GM19043 (cell line): ENCODE data around the gene COLEC12.

Experiments used
- ATAC-seq: cut with Tn5 transposase; IDR thresholded peaks from one replicate; pipeline ENCODE4 v1.9.1; 2021; ENCODE audit warnings: low read depth; ENCODE audit not compliant: unreplicated experiment

Gene COLEC12

DNA sequence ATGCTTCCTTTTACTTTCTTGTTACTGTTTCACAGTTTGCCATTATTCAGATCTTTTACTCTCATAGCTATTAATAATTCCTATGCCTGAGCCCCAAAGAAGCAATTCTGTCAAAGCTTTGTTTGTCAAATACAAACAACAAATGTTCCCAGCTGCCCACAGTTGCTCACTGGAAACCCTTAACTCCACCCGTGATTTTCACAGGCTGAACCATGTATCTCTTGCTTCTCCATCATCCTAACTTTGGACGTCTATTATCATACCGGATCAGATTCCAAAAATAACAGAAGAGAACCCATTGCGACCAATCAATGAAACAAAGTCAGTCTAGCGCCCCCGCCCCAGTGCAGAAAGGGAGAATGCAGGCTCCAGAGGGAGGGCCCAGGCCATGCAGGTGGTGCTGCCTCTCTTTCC is 24.2 kb downstream of the COLEC12 start:
- no peak for ATAC-seq

DNA sequence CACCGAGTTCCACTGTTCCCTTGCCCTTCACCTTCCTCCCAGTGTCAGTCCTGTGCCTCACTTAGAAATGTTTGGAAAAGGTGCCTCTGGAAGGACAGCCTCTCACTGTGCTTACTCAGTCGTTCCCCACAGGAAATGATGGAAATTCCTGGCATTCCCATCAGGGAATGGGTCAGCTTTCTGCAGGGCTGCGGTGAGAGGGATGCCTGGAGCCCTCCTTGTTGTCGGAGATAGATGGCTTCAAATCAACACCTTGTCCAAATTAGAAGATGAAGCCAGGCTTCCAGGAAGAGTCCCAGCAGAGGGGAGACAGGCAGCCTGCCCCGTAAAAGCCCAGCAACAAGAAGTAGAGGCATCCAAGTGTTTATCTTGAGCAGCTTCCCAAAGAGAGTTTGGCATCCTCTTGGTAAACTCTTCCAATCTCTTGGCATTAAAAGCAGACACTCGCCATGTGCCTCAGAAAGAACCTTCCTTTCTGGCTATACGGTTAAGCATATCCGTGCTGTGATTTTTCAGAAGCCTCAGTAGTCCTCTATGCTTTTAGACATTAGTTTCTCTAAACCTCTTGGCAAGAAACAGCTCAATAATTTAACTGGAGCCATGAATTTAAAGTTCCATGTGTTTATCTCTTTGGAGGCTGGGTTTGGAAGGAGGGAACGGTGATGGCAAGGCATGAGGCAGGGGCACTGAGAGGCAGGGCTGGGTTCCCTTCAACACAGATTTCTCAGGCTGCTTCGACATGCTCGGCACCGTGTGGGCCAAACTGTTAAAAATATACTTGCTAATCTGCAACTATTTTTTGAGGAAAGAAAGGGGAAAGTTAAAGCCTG is 25.1 kb downstream of the COLEC12 start:
- no peak for ATAC-seq

DNA sequence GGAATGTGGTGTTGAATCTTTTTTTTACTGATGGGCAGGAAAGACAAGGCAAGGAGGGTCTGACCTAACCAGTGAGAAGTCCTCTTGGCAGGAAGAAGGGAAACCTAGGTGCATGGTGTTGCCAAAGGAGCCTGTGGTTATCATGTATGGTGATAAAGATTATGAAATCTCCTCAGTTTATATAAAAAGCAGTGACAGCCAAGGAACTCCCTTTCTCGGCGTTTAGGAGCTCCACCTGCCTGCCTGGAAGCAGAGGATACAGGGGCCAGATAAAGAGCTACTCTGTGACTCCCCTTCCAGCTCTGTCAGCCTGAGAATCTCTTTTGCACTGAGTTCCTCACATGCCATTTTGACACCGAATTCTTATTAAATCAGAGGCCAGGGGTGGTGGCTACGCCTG is 26.1 kb downstream of the COLEC12 start:
- ATAC-seq: no peak

DNA sequence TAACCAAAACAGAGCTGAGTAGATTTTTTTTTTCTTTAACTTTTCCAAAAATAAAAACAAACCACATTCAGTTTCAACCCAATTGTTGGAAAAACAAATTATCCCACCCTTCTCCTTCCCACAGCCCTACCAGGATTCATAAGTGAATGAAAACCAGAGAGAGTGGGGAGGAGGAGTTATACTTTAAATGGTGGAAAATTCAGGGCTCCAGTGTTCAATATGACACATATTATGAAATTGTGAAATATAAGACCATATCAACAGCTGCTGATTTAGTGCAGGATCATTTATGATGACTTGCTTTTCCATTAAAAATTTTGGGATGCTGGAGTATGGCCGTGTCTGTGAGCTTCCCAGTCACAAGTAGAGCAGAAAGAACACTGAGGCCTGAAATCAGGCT is 26.7 kb downstream of the COLEC12 start:
- no peak for ATAC-seq

DNA sequence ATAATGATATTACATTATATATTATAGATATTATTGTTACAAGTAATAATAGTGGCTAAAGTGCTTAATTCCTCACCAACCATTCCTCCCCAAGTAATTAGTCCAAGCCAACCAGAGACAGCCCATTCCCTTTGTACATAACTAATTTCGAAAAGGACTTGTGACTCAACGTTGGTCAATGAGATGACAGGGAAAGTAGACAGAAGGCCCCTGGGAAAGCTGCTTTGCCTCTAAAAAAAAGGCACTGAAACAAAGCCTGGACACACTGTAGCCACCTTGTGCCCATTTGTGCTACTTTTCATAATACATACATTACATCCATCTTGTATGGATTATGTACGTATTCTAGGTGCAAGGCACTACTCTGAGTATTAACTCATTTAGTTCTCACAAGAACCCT is 28.8 kb downstream of the COLEC12 start:
- ATAC-seq: no peak

DNA sequence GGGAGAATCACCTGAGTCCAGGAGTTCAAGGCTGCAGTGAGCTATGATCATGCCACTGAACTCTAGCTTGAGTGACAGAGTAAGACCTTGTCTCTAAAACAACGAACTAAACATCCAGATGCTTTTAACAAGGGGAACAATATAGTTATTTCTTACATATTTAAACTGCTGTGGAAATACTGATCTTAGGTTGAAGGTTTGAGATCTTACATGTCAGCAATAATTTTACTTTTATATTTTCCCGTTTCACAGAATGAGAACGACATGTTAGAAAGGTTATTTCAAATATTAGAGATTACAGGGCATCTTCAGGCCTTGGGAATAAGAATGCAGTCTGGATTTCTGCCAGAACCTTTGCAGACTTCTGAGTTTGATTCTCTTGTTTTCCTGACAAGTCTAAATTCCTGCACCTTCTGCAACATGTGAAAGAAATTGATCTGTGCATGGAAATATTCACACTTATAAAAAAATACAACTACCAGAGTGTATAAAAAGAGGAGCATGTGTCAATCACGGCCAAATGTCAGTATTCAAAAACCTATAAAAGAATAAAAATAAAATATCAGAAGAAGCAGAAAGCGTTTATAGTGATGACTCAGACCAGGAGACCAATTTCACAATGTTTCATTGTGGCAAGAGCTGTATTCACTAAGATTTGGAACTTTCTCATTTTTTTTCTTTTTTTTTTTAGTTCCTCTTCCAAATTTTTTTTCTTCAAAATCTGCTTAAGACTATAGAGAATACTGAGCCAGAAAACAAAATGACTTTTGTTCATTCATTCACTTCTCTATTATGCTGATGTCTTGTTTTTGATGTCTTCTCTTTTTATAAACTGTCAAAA is 29.6 kb downstream of the COLEC12 start:
- ATAC-seq: no peak

DNA sequence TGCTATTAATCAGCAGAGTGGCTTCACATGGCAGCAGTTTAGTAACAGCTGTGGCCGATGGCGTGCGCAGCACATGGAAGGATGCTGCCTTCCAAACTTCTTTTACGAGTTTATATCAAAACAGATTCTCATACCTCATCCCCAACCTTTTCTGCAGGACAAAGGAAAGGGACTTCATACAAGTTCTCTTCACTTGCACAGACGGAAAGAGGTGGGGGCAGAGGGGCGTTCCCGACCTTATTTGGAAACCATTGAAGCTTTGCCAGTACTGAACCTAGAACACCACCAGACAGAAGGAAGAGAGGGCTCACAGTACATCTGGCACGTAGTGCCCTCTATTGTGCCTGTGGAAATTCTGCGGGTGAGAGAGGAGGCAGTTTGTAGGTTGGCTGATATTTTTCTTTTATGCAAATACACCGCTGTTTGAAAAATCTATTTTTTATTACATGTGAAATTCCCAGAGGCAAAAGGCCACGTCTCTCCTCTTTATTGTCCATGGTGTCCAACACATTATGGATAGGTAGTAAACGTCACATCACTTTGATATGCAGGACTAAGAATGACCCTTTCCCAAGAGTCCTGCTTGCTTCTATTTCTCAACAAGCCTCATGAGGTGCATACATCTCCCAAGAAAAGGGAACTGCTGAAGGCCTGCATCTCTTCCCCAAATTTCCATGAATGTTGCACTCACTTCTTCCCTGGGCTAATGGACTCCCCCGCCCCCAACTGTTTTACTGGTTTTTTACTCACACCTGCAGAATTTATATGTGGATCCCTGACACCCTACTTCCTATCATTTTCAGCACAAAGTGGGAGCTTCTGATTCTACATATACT is 31.3 kb downstream of the COLEC12 start:
- ATAC-seq: no peak

DNA sequence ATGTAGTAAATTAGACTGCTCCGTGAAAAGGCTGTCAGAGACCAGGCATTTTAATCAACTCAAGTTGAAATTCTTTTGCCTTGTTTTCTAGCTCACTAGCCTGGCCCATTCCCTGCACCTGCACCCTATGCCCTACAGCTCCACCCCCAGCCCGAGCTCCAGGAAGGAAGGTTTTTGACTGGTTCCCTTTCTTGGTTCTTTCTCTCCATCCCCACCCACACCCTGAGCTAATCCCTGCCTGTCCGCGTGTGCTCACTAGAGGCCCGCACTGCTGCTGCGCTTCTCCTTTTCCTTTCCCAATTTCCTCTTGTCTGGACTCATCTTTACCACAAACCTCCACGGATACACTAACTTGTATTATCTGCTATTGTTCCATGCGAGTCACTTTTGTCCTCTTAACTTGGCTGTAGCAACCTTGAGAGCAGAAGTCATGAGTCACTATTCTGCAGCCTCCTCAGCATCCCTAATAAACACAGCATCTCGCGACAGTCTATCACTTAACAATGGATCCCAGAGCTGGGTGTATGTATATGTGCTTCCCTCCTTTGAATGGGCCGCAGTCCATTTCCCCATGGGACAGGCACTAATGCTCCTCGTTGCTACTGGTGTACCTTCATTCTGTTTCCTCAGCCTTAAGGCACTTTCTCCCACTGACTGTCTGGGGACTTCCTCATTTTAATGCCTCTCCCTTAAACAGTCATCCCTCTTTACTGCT is 36.5 kb downstream of the COLEC12 start:
- ATAC-seq: no peak

DNA sequence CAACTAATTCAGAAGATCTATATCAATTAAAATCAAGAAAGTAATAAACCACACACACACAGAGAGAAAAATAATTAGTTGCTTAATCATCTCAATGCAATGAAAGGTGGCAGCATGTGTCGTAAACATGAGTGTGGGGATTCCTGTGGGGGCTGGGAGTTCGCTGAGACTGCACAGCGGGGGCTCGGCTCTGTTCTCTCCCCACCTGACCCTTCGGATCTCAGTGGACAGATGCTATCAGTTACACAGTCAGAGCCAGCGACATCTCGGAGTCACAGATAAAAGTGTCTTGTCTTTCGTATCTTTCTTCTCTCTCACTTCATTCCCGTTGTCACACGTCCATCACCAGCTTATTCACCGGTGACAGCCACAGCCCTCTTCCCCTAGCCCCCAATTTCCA is 37.1 kb downstream of the COLEC12 start:
- ATAC-seq: no peak

DNA sequence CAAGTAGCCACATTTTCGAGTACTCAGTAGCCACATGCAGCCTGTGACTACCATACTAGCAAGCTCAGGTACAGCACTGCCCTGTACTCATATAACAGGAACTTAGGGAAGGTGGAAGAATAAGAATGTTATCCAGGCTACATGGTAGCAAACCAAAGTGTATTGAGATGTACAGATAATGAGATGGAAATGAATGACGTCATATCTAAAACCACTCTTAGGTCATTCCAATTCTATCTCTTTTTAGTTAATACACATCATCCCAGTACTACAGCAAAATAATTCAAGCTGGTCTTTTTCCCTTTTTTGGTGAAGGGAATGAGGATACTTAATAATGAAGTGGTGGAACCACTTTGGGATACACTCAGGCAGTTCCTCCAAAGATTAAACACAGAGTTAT is 38.7 kb downstream of the COLEC12 start:
- ATAC-seq: no peak

DNA sequence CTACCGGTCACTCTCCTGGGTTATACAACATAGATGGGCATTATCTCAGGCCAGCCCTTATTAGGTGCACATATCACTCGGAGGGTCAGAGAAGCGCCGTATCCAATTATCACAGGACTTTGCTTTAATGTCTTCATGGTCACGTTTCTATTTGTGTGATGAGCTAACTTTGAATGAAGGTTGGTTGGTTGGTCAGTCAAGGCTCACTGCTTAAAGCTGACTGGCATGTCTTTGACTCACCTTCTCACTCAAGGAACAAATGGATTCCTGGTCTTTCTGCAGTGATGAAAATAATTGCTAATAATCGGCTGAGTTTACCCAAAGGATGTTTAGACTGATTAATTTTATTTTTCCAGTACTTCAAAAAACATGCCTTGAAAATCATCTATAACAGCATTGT is 39.7 kb downstream of the COLEC12 start:
- no peak for ATAC-seq

DNA sequence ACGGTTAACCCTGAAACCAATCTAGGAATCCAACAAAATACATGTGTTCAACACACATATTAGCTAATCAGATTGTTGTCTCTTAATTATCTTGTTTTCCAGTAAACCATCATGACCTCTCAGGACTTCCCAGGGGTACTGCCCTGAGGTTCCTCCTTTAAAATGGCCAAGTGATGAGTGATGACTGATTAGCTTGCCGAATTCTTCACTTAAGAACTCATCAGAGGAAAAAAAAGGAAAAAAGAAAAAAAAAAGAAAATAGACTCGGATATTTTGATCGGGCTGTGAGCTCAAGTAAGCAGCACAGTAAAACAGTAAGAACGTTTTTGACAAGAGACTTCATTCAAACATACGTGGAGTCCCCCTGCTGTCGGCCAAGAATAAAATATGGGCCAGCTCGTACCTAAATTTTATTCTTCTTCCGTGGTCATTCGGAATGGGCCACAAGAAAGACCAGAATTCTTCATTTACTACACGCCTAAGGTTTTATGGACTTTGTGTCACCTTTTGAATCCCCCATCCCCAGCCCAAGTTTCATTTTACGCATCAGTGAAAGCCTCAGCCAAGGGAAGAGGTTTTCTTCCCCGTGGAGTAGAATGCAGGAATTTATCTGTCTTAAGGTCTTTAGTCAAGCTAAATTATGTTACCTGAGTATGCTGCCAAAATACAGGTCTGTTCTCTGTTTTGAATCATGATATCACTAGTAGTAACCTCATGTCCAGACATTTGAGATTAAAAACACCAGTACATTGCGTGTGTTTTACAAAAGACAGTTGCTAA is 40.5 kb downstream of the COLEC12 start:
- ATAC-seq: no peak

DNA sequence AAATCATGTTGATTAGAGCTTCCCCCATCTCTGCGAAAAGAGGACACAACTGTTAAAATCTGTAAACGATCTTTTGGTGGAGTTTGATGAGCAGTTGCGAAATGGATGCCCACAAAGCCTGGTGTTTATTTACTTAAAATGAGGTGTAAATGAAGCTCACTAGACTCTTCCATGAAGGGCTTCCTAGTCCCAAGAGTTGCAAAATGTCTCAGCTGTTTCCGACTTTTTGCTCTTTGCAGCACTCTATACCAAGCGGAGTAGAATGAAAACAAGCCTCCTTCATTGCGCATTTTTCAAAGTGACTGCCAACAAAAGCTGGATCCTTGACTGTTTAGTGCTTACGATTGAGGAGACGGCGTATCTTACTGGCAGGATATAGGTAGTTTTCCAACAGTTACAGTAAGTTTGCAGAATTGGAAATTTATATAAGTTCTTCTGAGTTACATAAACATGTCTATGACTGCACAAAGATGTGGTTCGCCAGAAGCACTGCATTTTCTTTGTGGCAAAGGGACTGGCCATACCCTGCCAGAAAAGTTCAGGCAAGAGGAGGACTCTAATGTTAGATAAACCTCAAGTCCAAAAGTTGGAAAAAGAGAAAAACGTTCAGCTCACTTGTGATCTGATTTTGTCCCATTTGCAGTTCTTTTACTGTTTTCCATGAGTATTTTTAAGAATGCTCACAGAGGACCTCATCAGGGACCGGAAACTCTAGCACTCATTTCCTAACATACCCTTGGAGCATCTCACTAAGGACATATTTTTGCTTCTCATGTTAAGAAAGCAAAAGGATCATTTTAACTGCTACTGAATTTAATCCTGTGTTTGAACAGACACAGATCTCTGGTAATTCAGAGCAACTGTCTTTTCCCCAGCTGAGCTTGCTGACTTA is 42.7 kb downstream of the COLEC12 start:
- ATAC-seq: no peak

DNA sequence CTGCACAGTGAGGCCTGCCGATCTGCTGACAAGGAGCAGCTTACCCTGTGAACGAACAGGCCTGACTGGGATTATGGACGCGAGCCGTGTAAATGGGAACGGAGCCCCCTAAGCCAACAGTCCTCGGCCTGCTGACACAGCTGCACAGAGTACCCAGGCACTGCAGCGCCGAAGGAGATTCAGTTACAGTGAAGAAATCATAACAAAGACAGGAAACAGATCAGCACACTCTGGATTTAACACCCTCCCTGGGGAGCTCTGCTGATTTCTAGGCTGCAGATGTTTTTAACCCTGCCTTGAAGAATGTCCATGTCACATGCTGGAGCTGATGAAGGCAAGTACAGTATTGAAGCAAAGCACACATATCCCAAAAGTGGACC is 43.4 kb downstream of the COLEC12 start:
- ATAC-seq: no peak

DNA sequence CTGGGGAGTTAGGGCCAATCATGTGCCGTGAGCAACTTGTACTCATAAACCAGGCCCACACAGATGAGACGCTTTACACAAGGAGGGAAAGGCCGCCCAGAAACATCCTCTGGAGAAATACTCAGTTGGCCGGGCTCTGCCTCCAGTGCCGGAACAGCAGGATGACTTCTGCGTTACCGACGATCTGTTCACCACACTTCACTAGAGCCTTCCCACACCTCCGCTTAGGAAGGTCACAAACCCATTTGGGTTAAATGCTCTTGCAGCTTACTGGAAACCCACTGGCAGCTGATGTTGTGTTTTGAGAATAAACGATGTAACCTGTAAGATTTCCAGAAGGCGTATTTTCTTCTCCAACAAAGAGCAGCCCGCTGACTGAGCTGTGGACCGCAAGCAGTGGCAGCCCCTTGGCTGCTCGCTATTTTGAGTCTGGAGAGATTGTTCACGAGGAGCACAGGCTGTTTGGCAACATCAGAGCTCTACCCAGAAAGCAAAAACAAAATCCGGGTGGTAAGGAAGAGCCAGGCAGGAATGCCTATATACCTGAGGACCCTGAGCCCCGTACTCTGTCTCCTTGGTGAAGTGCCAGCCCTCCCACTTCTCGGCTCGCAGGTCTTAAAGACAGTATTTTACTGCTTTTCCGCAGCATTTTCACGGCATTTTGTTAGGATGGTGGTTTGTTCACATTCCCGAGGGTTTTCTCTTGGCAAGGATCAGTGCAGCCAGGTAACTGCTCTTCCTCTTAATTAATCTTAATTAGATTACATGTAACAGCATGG is 44.0 kb downstream of the COLEC12 start:
- ATAC-seq: no peak

DNA sequence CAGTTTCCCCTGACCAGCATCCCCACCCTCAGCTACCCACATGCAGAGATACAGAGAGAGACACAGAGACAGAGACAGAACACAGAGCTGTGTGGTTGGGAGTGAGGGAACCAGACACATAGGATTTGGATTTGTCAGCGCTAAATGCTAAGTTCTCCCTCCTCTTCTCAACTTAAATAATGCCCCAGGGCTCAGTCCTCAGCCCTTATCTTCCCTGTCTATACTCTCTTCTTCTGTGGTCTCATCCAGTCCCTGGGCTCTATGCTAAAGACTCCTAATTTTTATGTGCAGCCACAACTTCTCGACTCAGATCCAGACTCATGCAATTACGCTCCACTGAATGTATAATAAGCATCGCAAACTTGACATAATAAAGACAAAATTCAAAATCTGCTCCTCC is 47.1 kb downstream of the COLEC12 start:
- no peak for ATAC-seq

DNA sequence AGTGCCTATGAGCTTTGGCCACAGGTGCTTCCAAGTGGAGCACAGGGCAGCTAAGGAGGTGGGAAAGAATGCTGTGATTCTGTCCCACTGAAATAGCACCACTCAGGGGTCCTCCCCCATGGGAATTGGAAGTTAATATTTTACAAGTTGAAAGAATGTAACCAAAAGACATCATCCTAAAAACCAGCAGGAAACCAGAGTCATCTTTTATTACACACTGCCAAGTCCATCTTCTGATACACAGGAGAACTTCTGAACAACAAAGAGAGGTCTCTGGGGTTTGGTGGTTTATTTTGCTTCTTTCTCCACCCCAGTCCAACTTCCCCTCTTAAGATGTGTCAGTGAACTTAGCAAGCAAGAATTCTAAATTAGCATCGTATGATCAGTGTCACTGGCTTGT is 47.7 kb downstream of the COLEC12 start:
- no peak for ATAC-seq

DNA sequence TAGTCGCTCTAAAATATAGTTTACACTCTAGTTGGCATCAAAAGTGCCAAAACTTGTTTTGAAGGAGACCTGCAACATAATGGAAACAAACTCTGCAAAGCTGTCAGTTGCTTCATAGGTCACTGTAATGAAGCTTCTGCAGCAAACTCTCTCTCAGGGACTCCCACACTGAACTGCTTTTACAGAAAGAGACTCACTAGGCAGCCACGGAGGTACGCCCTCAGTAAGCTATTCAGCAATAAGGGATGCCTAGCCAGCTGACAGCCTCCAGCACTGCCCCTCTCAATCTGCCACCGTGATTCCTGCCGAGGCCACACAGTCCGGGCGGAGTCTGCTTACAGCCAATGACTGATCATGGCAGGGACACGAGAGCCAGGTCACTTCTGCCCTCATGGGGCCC is 51.1 kb downstream of the COLEC12 start:
- no peak for ATAC-seq
